Coronary artery (tissue), 2 donors: ENCODE data around the gene COG1.

ENCODE experiments used
- DNase-seq: peaks from one replicate; pipeline ENCODE4 v3.0.0-alpha.2; 2017; ENCODE audit warnings: low spot score
- H3K27ac ChIP-seq, 2 donors: fragments of 200-600 bp; sonication (generic); one replicate each; pipeline ENCODE4 v1.5.1; 2016 to 2019
- H3K4me3 ChIP-seq: fragments of 200-600 bp; sonication (generic); 2 replicates; pipeline ENCODE4 v1.5.1; 2016; ENCODE audit warnings: mild to moderate bottlenecking, moderate library complexity
- TF ChIP-seq, protein P1 (sequence below): fragments of 200-600 bp; sonication (generic); IDR thresholded peaks from one replicate; pipeline ENCODE4 v1.5.1; 2019; ENCODE audit warnings: antibody characterized with exemption

Gene COG1

DNA sequence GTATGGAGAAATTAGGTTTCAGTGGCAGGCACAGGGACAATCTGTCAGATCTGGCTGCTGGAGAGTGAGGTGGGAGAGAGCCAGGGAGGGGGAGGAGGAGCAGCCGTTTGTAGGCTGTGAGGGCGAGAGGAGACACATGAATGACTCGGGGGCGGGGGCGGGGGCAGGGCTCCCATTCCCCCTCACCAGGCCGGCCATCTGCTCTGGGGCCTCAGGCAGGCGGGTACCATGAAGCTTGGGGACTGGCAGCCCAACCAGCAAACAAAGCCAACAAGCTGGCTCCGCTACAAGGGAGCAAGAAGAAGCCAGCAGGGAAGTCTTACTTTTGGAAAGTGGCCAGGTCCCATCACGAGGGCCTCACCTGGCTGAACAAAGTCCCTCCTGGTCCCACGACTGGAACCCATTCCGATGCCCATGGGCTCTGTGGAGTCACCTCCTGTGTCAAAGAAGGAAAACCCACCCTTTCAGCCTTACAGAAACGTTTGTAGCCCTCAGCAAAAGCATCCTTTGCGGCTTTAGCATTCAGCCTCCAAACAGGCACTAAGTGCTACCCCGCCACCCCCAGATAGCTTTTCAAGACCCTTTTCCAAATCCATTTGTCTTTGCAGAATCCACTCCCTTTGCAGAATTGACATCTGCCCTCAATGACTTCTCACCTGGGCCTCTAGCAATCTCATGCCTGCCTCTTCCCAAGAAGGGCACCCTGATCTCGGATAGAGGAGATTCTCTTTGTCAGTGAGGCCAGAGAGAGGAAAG lies 37.3 kb upstream of the COG1 start:
- DNase-seq: no peak
- TF ChIP-seq, protein P1, sequence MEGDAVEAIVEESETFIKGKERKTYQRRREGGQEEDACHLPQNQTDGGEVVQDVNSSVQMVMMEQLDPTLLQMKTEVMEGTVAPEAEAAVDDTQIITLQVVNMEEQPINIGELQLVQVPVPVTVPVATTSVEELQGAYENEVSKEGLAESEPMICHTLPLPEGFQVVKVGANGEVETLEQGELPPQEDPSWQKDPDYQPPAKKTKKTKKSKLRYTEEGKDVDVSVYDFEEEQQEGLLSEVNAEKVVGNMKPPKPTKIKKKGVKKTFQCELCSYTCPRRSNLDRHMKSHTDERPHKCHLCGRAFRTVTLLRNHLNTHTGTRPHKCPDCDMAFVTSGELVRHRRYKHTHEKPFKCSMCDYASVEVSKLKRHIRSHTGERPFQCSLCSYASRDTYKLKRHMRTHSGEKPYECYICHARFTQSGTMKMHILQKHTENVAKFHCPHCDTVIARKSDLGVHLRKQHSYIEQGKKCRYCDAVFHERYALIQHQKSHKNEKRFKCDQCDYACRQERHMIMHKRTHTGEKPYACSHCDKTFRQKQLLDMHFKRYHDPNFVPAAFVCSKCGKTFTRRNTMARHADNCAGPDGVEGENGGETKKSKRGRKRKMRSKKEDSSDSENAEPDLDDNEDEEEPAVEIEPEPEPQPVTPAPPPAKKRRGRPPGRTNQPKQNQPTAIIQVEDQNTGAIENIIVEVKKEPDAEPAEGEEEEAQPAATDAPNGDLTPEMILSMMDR: no peak
- H3K27ac ChIP-seq: no peak overlapping the region
- H3K4me3 ChIP-seq: no peak overlapping the region

DNA sequence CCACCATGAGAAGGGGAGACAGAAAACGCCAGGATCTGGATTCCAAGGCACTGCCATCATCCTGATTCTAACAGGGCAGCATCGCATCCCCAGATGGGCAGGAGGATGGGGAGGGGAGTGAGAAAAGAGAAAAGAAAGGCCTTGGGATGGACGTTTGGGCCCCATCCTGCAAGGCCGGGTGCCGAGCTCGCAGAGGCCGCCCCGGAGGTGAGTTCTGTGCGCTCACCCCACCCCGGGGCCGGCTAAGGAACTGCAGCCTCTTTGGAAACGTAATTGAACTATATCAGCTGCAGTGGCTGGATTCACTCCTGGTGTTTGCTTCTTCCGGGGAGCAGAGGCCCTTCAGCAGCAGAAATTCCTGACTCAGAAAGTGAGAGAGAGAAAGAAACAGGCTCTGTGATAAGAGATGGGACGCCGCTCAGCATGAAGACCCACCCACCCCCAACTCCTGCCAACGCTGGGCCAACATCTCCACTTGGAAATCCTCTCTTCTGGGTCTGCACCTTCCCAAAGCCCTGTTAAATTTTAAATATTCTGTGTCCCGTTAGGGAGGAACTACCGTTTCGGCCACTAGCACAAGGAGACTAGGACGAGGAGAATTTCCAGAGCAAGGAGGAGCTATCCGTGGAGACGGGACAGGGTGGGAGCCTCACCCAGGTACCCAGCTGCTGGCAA lies 36.6 kb upstream of the COG1 start:
- Histone ChIP-seq H3K4me3 (no peak overlapping the region), H3K27ac (no peak overlapping the region)
- TF ChIP-seq, protein P1: peak; percentile 79
- DNase-seq: no peak

DNA sequence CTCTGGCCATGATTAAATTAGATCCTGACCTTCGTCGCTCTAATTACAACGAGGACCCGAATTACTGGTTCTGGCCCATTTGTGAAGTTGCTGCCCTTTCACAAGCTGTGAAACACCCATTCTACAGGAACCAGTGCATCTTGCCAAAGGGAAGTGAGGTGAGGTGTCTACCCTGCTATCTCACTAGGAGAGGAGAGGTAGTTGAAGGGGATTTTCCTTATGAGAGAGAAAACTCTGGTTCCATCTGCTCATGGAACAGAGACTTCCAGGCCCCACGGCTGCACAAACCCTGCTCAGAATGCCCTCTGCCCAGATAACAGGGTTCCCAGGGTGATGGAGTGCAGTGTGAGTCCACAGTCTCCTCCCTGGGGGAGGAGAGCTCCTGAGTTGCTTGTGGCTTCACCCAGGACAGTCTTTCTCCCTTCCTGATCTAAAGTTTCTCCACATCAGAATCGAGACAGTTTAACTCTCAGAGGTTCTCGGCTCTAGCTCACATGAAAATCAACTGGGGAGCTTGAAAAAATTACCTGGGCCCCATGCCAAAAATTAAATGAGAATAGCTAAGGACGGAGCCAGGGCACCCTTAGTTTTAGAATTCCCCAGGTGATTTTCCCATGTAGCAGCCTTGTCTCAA lies 35.9 kb upstream of the COG1 start:
- TF ChIP-seq, protein P1: no peak
- no peak for DNase-seq
- H3K4me3 ChIP-seq: no peak overlapping the region
- H3K27ac ChIP-seq: no peak overlapping the region

DNA sequence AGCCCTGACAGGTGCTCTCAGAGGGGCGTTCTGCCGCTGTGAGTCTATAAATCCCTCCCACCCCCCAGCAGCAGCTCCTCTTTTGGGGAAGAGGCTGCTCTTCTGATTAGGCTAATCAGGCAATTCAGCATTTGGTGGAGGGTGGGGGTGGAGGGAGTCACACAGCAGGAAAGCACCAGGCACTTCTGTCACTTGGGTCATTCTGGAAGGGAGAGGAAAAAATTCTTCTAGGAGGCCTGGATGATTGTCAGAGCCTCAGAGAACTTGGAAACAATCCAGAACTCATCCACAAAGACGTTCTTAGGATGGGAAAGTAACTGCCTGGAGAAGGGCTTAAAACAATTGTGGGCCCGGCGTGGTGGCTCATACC lies 35.3 kb upstream of the COG1 start:
- Histone ChIP-seq H3K4me3 (no peak overlapping the region), H3K27ac (no peak overlapping the region)
- no peak for DNase-seq
- TF ChIP-seq, protein P1: no peak

DNA sequence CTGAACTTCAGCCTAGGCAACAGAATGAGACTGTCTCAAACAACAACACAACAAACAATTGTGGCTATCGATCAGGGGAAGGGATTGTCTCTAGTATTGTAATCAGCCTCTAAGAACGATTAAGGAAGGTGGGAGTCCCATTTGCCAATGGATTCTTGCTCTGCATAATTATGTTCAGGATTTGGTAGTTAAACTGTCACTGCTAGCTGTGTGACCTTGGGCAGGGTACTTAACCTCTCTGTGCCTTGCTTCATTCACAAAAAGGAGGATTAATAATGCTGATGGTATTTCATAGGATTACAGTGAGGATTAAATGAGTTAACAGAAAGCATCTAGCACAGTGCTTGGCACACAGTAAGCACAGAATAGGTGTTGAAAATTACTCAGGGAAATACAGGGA lies 34.7 kb upstream of the COG1 start:
- H3K27ac ChIP-seq: no peak overlapping the region
- DNase-seq: no peak
- TF ChIP-seq, protein P1: no peak
- no peak overlapping the region for H3K4me3 ChIP-seq

DNA sequence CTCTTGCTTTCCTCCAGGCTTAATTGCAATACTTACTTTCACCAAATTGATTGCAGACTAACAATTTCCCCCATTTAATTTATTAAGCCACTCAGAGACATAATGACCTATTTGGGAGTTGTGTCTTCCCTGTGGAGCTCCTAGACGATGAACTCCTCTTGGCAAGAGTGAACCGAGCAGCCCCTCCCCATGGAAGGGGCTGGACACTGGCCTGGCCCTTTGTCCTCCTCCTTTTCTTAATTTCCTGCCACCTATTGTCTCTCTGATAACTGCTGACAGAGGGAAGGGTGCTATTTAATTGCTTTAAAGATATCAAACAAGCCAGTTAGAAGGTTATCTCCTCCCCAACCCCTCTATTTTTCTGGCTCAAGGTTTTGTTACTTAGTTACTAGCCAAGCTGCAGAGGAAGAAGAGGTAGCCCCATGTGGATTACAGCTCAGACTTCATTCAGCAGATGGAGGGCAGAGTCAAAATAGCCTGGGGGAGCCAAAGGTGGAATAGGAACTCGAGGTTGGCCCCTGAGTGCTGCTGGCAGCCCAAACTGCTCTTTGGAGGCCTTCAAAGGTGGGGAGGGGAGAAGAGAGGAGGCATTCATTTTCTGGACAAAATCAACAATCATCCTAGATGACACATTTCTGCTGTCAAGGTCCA lies 31.8 kb upstream of the COG1 start:
- Histone ChIP-seq H3K4me3 (no peak overlapping the region), H3K27ac (no peak overlapping the region)
- DNase-seq: no peak
- TF ChIP-seq, protein P1: no peak
